GM12873 (cell line): ENCODE measurements around the gene CSF2RB.

Experiments
- CTCF ChIP-seq: IDR thresholded peaks from 2 replicates; pipeline ENCODE4 v1.5.1; 2012; ENCODE audit warnings: low read depth, mild to moderate bottlenecking, moderate library complexity, low read length, control low read depth; ENCODE audit not compliant: insufficient read depth; ENCODE audit errors: missing control alignments

The CSF2RB gene

DNA sequence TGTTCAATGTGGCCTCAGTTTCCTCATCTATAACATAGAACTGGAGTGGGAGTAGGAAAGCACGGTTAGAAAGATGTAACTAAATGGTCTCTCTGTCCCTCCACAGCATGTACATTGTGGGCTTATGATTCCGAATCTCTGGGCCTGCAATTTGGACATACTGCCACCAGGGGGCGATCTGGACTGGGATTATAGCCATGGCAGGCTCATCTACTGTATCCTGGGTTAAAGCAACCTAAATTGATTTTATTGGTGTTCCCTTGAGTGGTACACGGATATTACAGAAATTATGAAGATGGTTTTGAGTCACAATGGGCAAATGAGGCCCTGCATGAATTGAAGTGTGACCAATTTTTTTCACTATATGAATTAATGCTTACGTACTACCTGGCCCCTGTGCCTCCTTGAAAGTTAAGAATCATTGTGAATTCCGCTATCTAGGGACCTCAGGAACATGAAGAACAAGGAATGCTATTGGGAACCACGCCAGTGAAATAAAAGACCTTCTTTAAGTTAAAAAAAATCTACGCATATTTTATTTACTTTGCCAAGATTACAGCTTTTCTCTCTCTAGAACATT is 72.9 kb downstream of the CSF2RB start:
- TF ChIP-seq CTCF = peak; percentile 80

DNA sequence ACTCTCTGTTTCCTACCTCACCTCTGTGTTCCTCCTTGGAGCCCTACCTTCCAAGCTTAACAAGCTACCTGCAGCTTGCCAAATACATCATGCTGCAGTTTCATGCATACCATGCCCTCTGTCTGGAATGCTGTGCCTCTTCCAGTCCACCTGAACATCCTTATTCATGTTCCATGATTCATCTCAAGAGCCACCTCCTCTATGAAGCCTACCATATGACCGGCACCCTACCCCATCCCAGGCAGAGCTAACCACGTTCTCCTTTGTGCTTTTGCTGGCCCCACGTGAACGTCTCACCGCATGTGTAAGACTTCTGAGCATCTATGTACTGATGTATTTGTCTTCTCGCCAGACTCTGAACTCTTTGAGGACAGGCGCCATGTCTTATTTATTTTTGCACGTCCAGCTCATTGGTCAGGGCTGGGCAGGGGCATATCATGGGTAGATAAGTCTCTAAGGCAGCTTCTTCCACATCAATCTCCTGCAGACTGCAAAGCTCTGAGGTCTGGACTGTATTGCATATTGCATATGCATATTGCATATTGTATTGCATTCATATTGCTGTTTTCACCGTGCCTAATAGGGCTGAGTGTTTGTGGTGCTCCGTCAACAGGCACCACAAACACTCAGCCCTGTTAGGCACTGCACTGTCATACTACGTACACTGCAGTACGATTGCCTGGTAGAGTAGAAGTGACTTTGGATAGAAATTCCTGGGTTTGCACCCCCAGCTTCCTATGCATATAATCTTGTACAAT is 74.8 kb downstream of the CSF2RB start:
- TF ChIP-seq CTCF = no peak
